NCI-H2196 treated with DMSO at 0.1 percent for 48 hours (cell line): ENCODE data around the gene DYRK4.
A peak's percentile ranks its signal among the peaks of the same experiment; 100 is the strongest.

Experiments used
- DNase-seq: peaks from one replicate; lab custom pipeline; 2025; ENCODE audit not compliant: unreplicated experiment; lab: John Stamatoyannopoulos, UW

The DYRK4 gene

GRCh38 chr12:4563336-4563735 lies 1.3 kb downstream of the DYRK4 start:
- DNase-seq, result no peak

- no peak for DNase-seq
Observed at GRCh38 chr12:4564818-4565217, 2.8 kb downstream of the DYRK4 start.

GRCh38 chr12:4566474-4566873 lies 4.5 kb downstream of the DYRK4 start:
- no peak for DNase-seq

- DNase-seq, result no peak
Observed at GRCh38 chr12:4567073-4567881, 5.3 kb downstream of the DYRK4 start.

GRCh38 chr12:4569261-4569660 lies 7.3 kb downstream of the DYRK4 start:
- DNase-seq, result no peak

- DNase-seq, result no peak
Observed at GRCh38 chr12:4572680-4573079, 10.7 kb downstream of the DYRK4 start.

GRCh38 chr12:4579305-4580102 lies 17.5 kb downstream of the DYRK4 start:
- DNase-seq, result no peak

- no peak for DNase-seq
Observed at GRCh38 chr12:4580281-4580688, 18.3 kb downstream of the DYRK4 start.

GRCh38 chr12:4584281-4584680 lies 22.3 kb downstream of the DYRK4 start:
- DNase-seq, result no peak

- DNase-seq, result no peak
Observed at GRCh38 chr12:4584896-4585295, 22.9 kb downstream of the DYRK4 start.

- DNase-seq, result no peak
Observed at GRCh38 chr12:4586500-4586899, 24.5 kb downstream of the DYRK4 start.

GRCh38 chr12:4587108-4587507 lies 25.1 kb downstream of the DYRK4 start:
- no peak for DNase-seq

- no peak for DNase-seq
Observed at GRCh38 chr12:4588916-4589315, 26.9 kb downstream of the DYRK4 start.

GRCh38 chr12:4589941-4590340 lies 27.9 kb downstream of the DYRK4 start:
- DNase-seq, result no peak

GRCh38 chr12:4591180-4591687 lies 29.2 kb downstream of the DYRK4 start:
- DNase-seq, result no peak

- no peak for DNase-seq
Observed at GRCh38 chr12:4595881-4596280, 33.9 kb downstream of the DYRK4 start.

- no peak for DNase-seq
Observed at GRCh38 chr12:4603421-4603820, 41.4 kb downstream of the DYRK4 start.

GRCh38 chr12:4603946-4604345 lies 41.9 kb downstream of the DYRK4 start:
- DNase-seq, result no peak

GRCh38 chr12:4604684-4605193 lies 42.7 kb downstream of the DYRK4 start:
- peak; percentile 64 for DNase-seq

GRCh38 chr12:4607056-4607455 lies 45.0 kb downstream of the DYRK4 start:
- no peak for DNase-seq

GRCh38 chr12:4609071-4609470 lies 47.1 kb downstream of the DYRK4 start:
- no peak for DNase-seq

- DNase-seq, result no peak
Observed at GRCh38 chr12:4610481-4610880, 48.5 kb downstream of the DYRK4 start.
